Left ventricle myocardium superior (tissue), 1 donor: ENCODE data around the gene RAB8B. TPM values are rescaled to one million over a fixed set of nuclear protein-coding genes. Genes with fewer than 3 reads are reported as not detected.
"Not testable (repeated sequence)": the region's sequence is repeated elsewhere in the genome, so short reads cannot be mapped to it uniquely, and the experiment has no call there.

ENCODE experiments used
- ATAC-seq: fragments of 200-7000 bp; cut with Tn5 transposase; one replicate; pipeline ENCODE4 v1.9.1; 2020; ENCODE audit warnings: mild to moderate bottlenecking, moderate library complexity
- DNase-seq: peaks from one replicate; pipeline ENCODE4 v3.0.0-alpha.2; 2020
- intact Hi-C: fragments of 100-400 bp; cut with micrococcal nuclease; formaldehyde crosslinking; loops from one replicate; pipeline ENCODE4 v1.11.0; 2022
- total RNA-seq: library from RNA; stranded (reverse); fragmentation: NEBNext Ultra II Directional; extraction: Animal tissue kit (Norgen Biotek cat#: 25700); gene quantifications from one replicate; pipeline ENCODE4 v1.2.1, GENCODE V29; 2021
- donor health status: DM: no; HTN: yes; CAD: no; lungs with severe emphysema.

The RAB8B gene
- total RNA-seq, 1 donor from 2014 or later: 9.1 TPM

GRCh38 chr15:63200464-63201249, 11.3 kb downstream of the RAB8B start:
- intact Hi-C loops: no loop called here
- DNase-seq: no peak
- ATAC-seq: no peak

DNA sequence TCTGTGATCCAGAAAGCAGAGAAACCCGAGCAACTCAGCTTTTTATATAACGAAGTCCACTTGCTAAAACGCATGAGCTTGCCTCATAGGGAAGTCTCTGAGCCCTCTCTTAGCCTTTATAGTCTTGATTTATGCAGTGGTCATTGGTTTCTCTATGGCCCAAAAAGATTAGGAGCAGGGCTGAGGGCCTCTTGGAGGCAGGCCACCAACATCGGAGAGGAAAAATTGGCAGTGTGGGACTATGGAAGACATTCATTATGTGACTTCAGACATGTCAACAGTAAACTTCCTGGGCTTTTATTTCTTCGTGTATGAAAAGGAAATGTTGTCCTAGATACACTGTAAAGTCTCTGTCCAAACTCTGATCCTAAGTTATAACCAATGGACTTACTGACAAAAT, 13.5 kb downstream of the RAB8B start:
- intact Hi-C loops: no loop called here
- ATAC-seq (no peak), DNase-seq (no peak)

DNA sequence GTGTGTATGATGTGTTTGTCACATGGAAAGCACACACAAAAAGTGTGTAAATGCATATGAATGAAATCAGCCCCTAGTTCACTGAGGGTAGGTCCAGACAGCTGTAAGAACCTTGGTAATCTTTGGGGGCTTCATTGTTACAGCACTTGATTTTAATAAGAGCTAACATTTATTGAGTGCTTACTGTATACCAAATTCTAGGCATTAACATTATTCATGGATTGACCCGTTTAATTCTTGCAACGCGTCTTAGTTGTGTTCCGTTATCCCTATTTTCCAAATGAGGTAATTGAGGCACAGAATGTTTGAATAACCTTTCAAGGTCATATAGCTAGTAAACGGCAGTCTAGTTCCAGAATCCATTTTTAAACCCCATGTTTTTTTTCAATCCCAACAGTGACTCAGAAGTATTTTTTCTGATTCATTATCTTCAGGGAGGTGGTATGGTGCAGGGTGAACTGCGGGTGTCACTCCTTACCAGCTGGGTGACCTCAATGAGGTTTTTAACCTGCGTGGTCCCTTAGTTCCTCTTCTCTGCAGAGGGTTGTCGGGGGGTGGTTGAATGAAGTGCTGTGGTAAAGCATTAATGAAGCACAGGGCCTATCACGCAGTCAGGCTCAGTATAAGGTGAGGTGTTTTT, 14.2 kb downstream of the RAB8B start:
- ATAC-seq: no peak
- DNase-seq: no peak
- intact Hi-C loops: no loop called here

DNA sequence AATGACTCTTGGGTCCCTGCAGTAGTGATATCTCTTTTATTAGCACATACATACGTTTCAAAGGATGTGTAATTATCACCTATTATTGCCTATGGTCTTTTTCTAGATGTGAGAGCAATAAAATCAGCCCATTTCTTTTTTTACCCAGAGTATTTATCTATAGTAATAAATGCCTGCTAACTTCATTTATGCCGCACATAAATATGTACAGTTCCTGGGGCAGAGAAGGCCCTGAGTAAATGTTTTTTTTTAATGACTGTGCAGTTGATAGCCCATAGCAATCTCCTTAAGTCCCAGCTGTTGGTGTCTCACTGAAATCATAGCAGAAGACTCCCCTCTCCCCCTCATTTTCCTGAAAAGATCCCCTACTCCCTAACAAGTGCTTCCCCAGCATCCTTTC, 16.7 kb downstream of the RAB8B start:
- intact Hi-C loops: no loop called here
- no peak for ATAC-seq
- DNase-seq: no peak

DNA sequence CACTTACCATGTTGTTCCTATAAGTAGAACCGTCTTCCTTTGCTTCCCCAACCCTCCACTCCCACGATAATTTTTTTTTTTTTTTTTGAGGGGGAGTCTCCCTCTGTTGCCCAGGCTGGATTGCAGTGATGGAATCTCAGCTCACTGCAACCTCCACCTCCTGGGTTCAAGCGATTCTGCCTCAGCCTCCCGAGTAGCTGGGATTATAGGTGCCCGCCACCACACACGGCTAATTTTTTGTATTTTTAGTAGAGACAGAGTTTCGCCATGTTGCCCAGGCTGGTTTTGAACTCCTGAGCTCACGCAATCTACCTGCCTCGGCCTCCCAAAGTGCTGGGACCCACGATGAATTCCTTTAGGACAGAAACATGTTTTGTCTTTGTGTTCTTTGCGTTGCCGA, 19.4 kb downstream of the RAB8B start:
- intact Hi-C loops: not testable (repeated sequence)

DNA sequence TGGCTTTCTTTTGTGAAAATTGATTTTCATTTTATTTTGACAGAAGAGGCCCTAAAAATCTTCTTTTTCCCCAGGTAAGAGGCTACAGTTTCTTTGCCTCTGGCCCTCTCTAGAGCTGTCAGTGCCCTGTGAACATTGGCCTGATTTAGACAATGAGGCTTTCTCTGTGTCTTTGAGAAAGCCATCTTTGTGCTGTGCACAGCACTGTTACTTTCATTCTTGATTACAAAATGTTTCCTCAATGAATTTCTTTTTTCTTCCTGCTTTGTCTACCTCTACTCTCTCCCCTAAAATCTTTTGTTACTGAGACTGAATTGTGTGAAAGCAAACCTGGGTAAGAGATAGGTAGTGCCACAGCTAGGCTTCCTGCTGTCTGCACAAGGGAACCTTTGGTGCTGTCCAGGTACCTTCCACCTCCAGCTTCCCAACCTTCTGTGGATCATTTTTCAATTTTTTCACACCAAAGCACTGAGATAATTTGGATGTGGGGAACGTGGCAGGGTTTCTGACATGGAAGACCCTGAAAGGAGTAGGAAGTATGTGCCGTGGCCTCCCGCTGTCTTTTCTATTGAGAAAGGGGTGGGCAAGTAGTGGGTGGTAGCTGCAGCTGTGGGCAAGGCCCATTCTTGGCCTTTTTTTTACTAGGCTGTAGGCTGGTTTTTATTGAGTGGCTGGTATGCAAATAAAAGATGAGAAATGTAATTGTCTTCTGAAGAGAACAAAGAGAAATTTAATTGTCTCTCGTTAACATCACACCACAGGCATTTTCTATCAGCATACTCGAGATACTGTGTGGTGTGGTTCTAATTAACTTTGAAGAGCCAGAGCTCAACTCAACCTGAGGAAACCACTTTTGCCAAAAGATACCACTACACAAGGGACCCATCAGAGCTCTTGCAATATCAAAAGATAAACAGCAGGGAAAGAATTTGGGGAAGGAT, 21.0 kb downstream of the RAB8B start:
- intact Hi-C loops: no loop called here
- ATAC-seq (peak; percentile 24), DNase-seq (no peak)

More for the DNA sequence above, 19.4 kb downstream of the RAB8B start:
- DNase-seq, ATAC-seq: not testable (repeated sequence)

DNA sequence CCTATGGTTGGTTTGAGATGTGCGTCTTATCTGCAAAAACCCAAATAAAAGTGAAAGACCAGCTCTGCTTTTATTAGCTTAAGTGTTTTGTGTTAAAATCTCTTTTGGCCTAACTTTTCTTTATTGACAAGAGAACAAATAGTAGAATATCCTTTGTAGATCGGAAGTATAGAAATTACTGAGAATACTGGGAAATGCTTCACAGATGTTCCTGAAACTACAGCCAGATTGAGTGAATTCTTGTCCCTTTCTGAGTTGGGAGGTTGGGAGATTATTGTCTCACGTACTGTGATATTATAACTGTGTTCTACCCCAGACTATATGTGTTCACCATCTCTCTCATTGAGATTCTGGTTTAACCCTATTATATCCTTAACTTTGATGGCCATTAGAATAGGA, 21.7 kb downstream of the RAB8B start:
- no peak for ATAC-seq
- DNase-seq: no peak
- intact Hi-C loops: no loop called here

GRCh38 chr15:63211549-63211948, 22.1 kb downstream of the RAB8B start:
- DNase-seq (no peak), ATAC-seq (no peak)
- intact Hi-C loops: no loop called here

- intact Hi-C loops: no loop called here
- peak; percentile 69 for ATAC-seq
- DNase-seq: no peak
Measured at GRCh38 chr15:63212050-63213004, 22.9 kb downstream of the RAB8B start.

GRCh38 chr15:63218100-63218808, 28.8 kb downstream of the RAB8B start:
- intact Hi-C loops: no loop called here
- DNase-seq (no peak), ATAC-seq (peak; percentile 76)

GRCh38 chr15:63219196-63219710, 29.8 kb downstream of the RAB8B start:
- intact Hi-C loops: no loop called here
- DNase-seq: no peak
- no peak for ATAC-seq

- DNase-seq (no peak), ATAC-seq (peak; percentile 77)
- intact Hi-C loops: no loop called here
Measured at GRCh38 chr15:63221346-63221745, 31.9 kb downstream of the RAB8B start.

DNA sequence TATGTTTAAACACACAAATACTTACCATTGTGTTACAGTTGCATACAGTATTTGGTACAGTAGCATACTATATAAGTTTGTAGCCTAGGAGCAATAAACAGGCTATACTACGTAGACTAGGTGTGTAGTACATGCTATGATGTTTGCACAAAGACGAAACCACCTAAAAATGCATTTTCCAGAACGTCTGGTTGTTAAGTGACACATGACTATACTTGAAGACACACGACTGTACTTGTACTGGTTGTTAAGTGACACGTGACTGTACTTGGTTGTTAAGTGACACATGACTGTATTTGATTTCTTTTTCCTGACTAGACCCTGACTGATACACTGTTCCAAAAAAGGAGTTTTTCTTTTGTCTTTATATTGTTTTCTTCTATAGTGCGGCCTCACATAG, 34.1 kb downstream of the RAB8B start:
- ATAC-seq (no peak), DNase-seq (no peak)
- intact Hi-C loops: no loop called here

DNA sequence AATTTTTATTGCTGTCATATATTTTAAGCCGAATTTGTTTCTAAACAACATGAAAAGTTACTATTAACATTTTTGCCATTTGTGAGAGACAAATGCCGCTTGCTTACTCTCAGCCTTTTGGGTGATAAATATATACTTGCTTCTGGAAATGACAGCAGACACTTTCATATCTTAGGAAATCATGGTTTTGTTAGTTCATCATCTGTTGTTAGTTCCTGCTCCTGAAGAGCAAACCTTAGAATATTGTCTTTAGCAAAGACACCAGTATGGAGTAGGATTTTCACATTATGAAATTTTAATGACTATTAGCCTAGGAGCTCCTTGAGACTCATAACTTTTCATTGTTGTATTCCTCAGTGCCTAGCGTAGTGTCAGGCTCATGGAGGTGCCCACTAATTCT, 36.0 kb downstream of the RAB8B start:
- ATAC-seq (no peak), DNase-seq (no peak)
- intact Hi-C loops: no loop called here

DNA sequence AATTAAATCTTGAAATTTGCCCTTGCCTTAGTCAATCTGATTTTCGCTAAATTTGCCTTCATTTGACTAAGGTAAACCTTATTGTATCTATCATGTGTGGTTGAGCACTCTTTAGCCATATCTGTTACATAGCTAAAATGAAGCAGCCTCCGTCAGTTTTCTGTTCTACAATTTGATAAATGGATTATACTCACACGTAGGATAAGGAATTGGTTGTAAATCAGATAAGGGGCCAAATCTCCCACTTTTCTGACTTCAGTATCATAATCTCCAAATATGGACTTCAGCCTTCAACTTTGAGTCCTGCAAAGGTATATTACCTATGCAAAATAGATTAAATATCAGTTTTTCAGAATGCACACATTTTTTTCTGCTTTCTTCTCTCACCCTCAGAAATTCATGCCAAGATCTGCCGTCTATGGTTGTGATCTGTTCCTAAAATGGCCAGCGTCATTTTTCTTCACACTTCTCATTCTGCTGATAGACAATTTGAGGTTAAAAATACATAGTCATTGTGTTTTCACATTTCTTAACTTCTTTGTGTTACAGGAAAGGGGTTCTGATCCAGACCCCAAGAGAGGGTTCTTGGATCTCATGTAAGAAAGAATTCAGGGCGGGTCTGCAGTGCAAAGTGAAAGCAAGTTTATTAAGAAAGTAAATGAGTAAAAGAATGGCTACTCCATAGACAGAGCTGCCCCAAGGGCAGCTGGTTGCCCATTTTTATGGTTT, 36.9 kb downstream of the RAB8B start:
- intact Hi-C loops: no loop called here
- ATAC-seq: no peak

DNA sequence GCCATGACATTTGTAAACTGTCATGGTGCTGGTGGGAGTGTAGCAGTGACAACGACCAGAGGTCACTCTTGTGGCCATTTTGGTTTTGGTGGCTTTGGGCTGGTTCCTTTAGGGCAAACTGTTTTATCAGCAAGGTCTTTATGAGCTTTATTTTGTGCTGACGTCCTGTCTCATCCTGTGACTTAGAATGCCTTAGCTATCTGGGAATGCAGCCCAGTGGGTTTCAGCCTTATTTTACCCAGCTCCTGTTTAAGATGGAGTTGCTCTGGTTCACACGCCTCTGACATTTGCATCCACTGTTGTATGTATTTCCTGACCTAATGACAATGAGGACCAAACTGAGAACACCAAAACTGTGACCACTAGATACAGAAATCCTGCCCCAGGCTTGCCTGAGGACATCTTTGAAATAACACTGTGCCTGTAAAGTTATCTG, 37.6 kb downstream of the RAB8B start:
- ATAC-seq (no peak), DNase-seq (no peak)
- intact Hi-C loops: no loop called here

More for the DNA sequence above, 36.9 kb downstream of the RAB8B start:
- DNase-seq: no peak

DNA sequence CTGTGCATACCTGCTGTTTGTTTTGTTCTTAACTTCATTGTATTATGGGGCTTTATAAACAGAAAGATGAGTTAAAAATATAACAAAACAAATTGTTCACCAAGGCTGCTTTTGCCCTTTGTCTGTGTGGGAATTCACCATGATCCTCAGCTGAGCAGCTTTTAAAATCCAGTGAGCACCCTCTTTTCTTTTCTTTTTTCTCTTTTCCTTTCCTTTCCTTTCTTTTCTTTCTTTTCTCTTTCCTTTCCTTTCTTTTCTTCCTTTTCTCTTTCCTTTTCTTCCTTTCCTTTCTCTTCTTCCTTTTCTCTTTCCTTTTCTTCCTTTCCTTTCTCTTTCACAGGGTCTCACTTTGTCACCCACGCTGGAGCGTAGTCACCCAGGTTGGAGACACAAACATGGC, 38.3 kb downstream of the RAB8B start:
- intact Hi-C loops: no loop called here
- no peak for DNase-seq
- no peak for ATAC-seq
